A673 (cell line): ENCODE results near the gene CNTN5. TPM values are rescaled to one million over a fixed set of nuclear protein-coding genes. Genes with fewer than 3 reads are reported as not detected.

ENCODE experiments used
- BruUV-seq: library from RNA; stranded (reverse); fragments of 400-500 nt; replicated peaks from 2 replicates; lab custom pipeline; 2021; lab: Mats Ljungman, UMichigan
- CTCF ChIA-PET: fragments of 300-600 bp; sonication (Branson Sonifier 250); formaldehyde crosslinking; loops from one replicate; lab custom pipeline; 2022; ENCODE audit warnings: antibody characterized with exemption; lab: Charles Lee
- POLR2A ChIA-PET: fragments of 300-600 bp; sonication (Branson Sonifier 250); formaldehyde crosslinking; loops from one replicate; lab custom pipeline; 2022; ENCODE audit warnings: antibody characterized with exemption; ENCODE audit not compliant: low non-redundant PET; lab: Charles Lee
- DNase-seq: peaks from one replicate; pipeline ENCODE4 v3.0.0-alpha.2; 2015; ENCODE audit warnings: low spot score
- H3K27ac ChIP-seq: fragments of 200-600 bp; sonication (generic); 2 replicates; pipeline ENCODE4 v1.5.1; 2016; ENCODE audit warnings: mixed run types, low read depth, mild to moderate bottlenecking, mixed read lengths, antibody characterized with exemption, low read length; ENCODE audit not compliant: poor library complexity, severe bottlenecking
- H3K27me3 ChIP-seq: fragments of 200-600 bp; sonication (generic); replicated peaks from 2 replicates; pipeline ENCODE4 v1.6.1; 2017; ENCODE audit warnings: mixed run types, low read depth, mild to moderate bottlenecking, mixed read lengths, antibody characterized with exemption, low read length; ENCODE audit not compliant: insufficient read depth, poor library complexity
- H3K36me3 ChIP-seq: fragments of 200-600 bp; sonication (generic); 2 replicates; pipeline ENCODE4 v1.6.1; 2016; ENCODE audit warnings: mixed run types, mild to moderate bottlenecking, mixed read lengths, antibody characterized with exemption, low read length; ENCODE audit not compliant: insufficient read depth, poor library complexity, severe bottlenecking
- H3K4me1 ChIP-seq: fragments of 200-600 bp; sonication (generic); 2 replicates; pipeline ENCODE4 v1.6.1; 2017; ENCODE audit warnings: mixed run types, mild to moderate bottlenecking, mixed read lengths, antibody characterized with exemption, low read length; ENCODE audit not compliant: insufficient read depth, poor library complexity, severe bottlenecking
- H3K4me3 ChIP-seq: fragments of 200-600 bp; sonication (generic); 2 replicates; pipeline ENCODE4 v1.5.1; 2016; ENCODE audit warnings: low read depth, mixed run types, mild to moderate bottlenecking, mixed read lengths, low read length; ENCODE audit not compliant: poor library complexity, severe bottlenecking
- H3K9me3 ChIP-seq: fragments of 200-600 bp; sonication (generic); 2 replicates; pipeline ENCODE4 v1.6.1; 2016; ENCODE audit warnings: mixed run types, low read depth, mild to moderate bottlenecking, mixed read lengths, antibody characterized with exemption, low read length; ENCODE audit not compliant: poor library complexity, severe bottlenecking
- EZH2 ChIP-seq: fragments of 200-600 bp; sonication (generic); IDR thresholded peaks from 2 replicates; pipeline ENCODE4 v1.6.1; 2017; ENCODE audit warnings: borderline replicate concordance, low read depth, mild to moderate bottlenecking, mixed read lengths, antibody characterized with exemption, low read length; ENCODE audit not compliant: poor library complexity, severe bottlenecking
- intact Hi-C: fragments of 100-400 bp; cut with micrococcal nuclease; formaldehyde crosslinking; loops from one replicate; pipeline ENCODE4 v1.10.0; 2022; ENCODE audit not compliant: unreplicated experiment
- total RNA-seq: library from RNA; stranded (reverse); gene quantifications from 2 replicates; pipeline ENCODE4 v1.2.3, GENCODE V29; 2021
- TF ChIP-seq, protein P1 (sequence below): fragments of 300-800, 200-600 bp; sonication (generic); conservative IDR thresholded peaks from 2 replicates; pipeline ENCODE4 v1.5.1; 2017; ENCODE audit warnings: low read depth, mild to moderate bottlenecking, antibody characterized with exemption, low read length, moderate library complexity, mixed read lengths

Gene CNTN5
- total RNA-seq, 1 experiment from 2014 or later, result 0.80 TPM

DNA sequence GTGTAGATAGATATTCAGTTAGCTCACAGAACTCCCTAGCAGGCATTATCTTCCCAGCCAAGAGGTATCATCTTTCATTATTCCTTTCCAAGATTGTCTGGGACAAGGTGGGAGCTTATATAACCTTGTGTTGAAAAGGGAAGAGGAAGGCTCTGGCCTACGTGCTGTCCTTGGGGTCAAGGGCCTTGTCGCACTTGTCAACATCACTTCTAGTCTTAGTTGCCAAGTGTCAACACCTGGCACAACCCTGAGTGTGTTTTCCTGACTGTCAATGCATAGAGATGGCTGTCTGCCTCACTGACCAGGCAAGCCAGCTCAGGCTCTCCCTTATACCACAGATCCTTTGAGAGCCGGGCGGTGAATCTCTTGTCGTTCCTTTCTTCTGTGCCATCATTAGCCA is 331.9 kb downstream of the CNTN5 start:
- H3K9me3 ChIP-seq, result no peaks in the 10 kb centered on the region
- H3K36me3 ChIP-seq, result no peaks in the 10 kb centered on the region
- DNase-seq, result no peak
- no peak overlapping the region for H3K27ac ChIP-seq
- H3K27me3 ChIP-seq, result no peaks in the 10 kb centered on the region
- H3K4me1 ChIP-seq, result peaks cover 16% of the 10 kb centered on the region
- no TSS peak for BruUV-seq
- no peak for TF ChIP-seq EZH2
- TF ChIP-seq, protein P1, sequence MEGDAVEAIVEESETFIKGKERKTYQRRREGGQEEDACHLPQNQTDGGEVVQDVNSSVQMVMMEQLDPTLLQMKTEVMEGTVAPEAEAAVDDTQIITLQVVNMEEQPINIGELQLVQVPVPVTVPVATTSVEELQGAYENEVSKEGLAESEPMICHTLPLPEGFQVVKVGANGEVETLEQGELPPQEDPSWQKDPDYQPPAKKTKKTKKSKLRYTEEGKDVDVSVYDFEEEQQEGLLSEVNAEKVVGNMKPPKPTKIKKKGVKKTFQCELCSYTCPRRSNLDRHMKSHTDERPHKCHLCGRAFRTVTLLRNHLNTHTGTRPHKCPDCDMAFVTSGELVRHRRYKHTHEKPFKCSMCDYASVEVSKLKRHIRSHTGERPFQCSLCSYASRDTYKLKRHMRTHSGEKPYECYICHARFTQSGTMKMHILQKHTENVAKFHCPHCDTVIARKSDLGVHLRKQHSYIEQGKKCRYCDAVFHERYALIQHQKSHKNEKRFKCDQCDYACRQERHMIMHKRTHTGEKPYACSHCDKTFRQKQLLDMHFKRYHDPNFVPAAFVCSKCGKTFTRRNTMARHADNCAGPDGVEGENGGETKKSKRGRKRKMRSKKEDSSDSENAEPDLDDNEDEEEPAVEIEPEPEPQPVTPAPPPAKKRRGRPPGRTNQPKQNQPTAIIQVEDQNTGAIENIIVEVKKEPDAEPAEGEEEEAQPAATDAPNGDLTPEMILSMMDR, result no peak
- ChIA-PET POLR2A (no interaction called here), CTCF (no interaction called here)
- H3K4me3 ChIP-seq, result no peak overlapping the region
- intact Hi-C loops, result no loop called here

DNA sequence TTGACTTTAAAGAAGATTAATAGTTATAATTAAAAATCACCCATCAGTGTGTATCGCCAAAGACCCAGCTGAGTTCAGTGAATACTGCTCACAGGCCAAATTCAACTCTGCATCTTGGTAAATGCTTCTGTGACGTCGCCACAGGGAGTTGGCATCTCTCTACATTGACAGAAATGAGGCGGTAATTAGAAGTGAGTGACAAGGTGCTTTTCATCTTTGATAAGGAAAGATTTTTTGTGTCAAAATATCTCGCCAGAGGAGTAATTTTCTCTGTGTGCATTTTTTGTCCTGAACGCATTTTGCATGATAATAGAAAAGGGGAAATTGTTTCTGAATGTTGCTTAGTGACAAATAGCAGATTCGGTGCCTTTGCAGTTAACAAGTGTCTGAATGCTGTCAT is 345.8 kb downstream of the CNTN5 start:
- BruUV-seq, result no TSS peak
- no peak overlapping the region for H3K4me3 ChIP-seq
- H3K4me1 ChIP-seq, result peaks cover 35% of the 10 kb centered on the region
- TF ChIP-seq, protein P1, result no peak
- no peak for TF ChIP-seq EZH2
- no peaks in the 10 kb centered on the region for H3K27me3 ChIP-seq
- intact Hi-C loops, result no loop called here
- POLR2A ChIA-PET, result no interaction called here
- no peak overlapping the region for H3K27ac ChIP-seq
- no peaks in the 10 kb centered on the region for H3K9me3 ChIP-seq
- CTCF ChIA-PET, result no interaction called here
- peak; percentile 61 for DNase-seq
- H3K36me3 ChIP-seq, result no peaks in the 10 kb centered on the region

DNA sequence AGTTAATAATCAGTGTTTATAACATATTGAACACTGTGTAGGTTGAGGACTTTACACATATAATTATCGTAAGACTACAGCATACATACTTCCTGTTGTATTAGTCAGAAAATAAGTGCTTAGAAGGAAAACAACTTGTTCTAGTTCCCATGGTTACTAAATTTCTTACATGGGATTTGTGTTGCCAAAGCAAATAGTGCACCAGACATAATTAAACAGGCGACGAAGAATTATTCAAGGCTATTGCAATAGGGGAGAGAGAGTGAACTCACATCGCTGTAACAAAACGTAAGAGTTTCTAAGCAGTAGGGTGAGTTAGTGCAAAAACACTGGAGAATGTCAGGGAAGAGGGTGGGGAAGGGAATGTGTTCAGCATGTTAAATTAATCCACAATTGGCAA is 347.8 kb downstream of the CNTN5 start:
- POLR2A ChIA-PET, result no interaction called here

More for the DNA sequence above, 347.8 kb downstream of the CNTN5 start:
- CTCF ChIA-PET, result no interaction called here
- no peak overlapping the region for H3K4me3 ChIP-seq
- DNase-seq, result peak; percentile 32
- H3K4me1 ChIP-seq, result peaks cover 38% of the 10 kb centered on the region
- no peaks in the 10 kb centered on the region for H3K27me3 ChIP-seq
- no peaks in the 10 kb centered on the region for H3K36me3 ChIP-seq
- TF ChIP-seq EZH2, result no peak
- no peak overlapping the region for H3K27ac ChIP-seq
- no TSS peak for BruUV-seq
- intact Hi-C loops, result no loop called here
- no peaks in the 10 kb centered on the region for H3K9me3 ChIP-seq
